Measurements from ENCODE around the gene SORCS2.

Gene SORCS2

GRCh38 chr4:7622371-7622770 is 430.0 kb downstream of the SORCS2 start:
- ChIA-PET POLR2A (no interaction called here), CTCF (no interaction called here)
- no peak for DNase-seq (ENCODE audit: extremely low spot score)
- TF ChIP-seq, protein P1, sequence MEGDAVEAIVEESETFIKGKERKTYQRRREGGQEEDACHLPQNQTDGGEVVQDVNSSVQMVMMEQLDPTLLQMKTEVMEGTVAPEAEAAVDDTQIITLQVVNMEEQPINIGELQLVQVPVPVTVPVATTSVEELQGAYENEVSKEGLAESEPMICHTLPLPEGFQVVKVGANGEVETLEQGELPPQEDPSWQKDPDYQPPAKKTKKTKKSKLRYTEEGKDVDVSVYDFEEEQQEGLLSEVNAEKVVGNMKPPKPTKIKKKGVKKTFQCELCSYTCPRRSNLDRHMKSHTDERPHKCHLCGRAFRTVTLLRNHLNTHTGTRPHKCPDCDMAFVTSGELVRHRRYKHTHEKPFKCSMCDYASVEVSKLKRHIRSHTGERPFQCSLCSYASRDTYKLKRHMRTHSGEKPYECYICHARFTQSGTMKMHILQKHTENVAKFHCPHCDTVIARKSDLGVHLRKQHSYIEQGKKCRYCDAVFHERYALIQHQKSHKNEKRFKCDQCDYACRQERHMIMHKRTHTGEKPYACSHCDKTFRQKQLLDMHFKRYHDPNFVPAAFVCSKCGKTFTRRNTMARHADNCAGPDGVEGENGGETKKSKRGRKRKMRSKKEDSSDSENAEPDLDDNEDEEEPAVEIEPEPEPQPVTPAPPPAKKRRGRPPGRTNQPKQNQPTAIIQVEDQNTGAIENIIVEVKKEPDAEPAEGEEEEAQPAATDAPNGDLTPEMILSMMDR (IDR thresholded peaks at IDR 0.05; ENCODE audit: control extremely low read depth, extremely low read depth, low read depth, missing control alignments): no peak

DNA sequence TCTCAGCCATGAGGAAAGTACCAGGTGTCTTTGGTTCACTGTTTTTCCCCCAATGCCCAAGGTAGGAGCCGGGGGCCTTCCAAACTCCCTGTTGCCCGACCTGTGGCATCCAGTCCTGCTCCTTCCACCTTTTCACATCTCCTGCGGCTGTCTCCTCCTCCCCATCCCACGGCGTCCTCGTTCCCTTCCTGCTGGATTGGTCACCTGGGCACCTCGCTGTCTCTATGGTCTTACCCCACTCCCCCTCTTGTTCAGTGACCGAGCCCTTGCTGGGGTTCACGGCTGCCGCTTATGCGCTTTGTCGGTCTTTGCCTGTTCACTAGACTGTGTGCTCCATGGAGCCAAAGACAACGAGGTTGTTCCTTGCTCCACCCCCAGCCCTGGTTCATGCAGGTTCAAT is 431.1 kb downstream of the SORCS2 start:
- TF ChIP-seq, protein P1 (IDR thresholded peaks at IDR 0.05; ENCODE audit: control extremely low read depth, extremely low read depth, low read depth, missing control alignments): no peak
- ChIA-PET POLR2A (no interaction called here), CTCF (no interaction called here)
- DNase-seq (ENCODE audit: extremely low spot score): no peak

- TF ChIP-seq, protein P1 (IDR thresholded peaks at IDR 0.05; ENCODE audit: control extremely low read depth, extremely low read depth, low read depth, missing control alignments): no peak
- ChIA-PET CTCF (no interaction called here), POLR2A (no interaction called here)
- no peak for DNase-seq (ENCODE audit: extremely low spot score)
These were observed 432.1 kb downstream of the SORCS2 start for GRCh38 chr4:7624396-7624980.

DNA sequence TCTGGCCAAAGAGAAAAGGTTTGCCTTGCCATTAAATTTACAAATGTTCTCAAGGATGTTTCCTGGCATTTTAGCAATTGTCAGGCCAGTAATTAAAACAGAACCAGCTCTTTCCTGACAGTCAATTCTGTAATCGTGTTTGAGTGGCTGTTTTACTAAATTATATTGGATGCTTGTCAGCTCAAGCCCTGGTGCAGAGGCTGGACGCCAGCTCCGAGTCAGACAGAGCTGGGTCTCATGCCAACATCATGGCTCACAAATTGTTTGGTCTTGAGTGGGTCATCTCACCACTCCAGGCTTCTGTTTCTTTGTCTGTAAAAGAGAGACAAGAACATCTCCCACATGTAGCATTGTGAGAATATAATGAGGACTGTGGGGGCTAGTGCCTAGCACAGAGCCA is 432.7 kb downstream of the SORCS2 start:
- TF ChIP-seq, protein P1 (IDR thresholded peaks at IDR 0.05; ENCODE audit: control extremely low read depth, extremely low read depth, low read depth, missing control alignments): no peak
- DNase-seq (ENCODE audit: extremely low spot score): no peak
- CTCF ChIA-PET: no interaction called here
- POLR2A ChIA-PET: no interaction called here

DNA sequence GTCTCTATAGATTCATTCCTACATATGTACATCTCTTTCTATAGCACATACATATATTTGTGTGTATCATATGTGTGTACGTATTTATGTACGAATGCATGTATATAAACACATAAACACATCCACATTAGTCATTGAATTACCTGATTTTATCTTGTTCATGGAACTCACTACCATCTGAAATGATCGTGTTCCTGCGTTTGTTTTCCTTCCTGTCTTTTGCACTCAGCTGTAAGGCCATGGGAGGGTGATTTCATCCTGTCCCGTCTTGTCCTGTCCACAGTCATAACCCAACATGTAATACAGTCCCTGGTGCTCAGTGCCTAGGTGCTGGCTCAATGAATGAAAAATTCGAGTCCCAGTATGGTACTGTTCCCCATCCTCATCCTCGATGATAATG is 434.2 kb downstream of the SORCS2 start:
- POLR2A ChIA-PET: no interaction called here
- no peak for DNase-seq (ENCODE audit: extremely low spot score)
- TF ChIP-seq, protein P1 (IDR thresholded peaks at IDR 0.05; ENCODE audit: control extremely low read depth, extremely low read depth, low read depth, missing control alignments): no peak
- CTCF ChIA-PET: no interaction called here

- POLR2A ChIA-PET: no interaction called here
- no peak for DNase-seq (ENCODE audit: extremely low spot score)
- CTCF ChIA-PET: interaction anchor here (1.2 kb wide), 1 partner anchor 8 kb away, joined by 3 read pairs; no protein-coding TSS in a partner anchor
- TF ChIP-seq, protein P1 (IDR thresholded peaks at IDR 0.05; ENCODE audit: control extremely low read depth, extremely low read depth, low read depth, missing control alignments): no peak
These were observed 435.2 kb downstream of the SORCS2 start for GRCh38 chr4:7627251-7628250.

Data from GM10248 (cell line).